Panc1 (cell line): ENCODE results near the gene EGFR. TPM values are rescaled to one million over a fixed set of nuclear protein-coding genes. Genes with fewer than 3 reads are reported as not detected.

Source experiments
- ATAC-seq: fragments of 200-7000 bp; cut with Tn5 transposase; 2 replicates; pipeline ENCODE4 v1.9.1; 2020; ENCODE audit warnings: mild to moderate bottlenecking, moderate library complexity
- BruUV-seq: library from RNA; stranded (reverse); fragments of 400-500 nt; replicated peaks from 2 replicates; lab custom pipeline; 2021; lab: Mats Ljungman, UMichigan
- CTCF ChIA-PET: fragments of 300-600 bp; sonication (Branson Sonifier 250); formaldehyde crosslinking; loops from one replicate; lab custom pipeline; 2022; ENCODE audit warnings: antibody characterized with exemption; lab: Charles Lee
- POLR2A ChIA-PET: fragments of 300-600 bp; sonication (Branson Sonifier 250); formaldehyde crosslinking; loops from one replicate; lab custom pipeline; 2022; ENCODE audit warnings: antibody characterized with exemption; lab: Charles Lee
- DNase-seq: peaks from one replicate; pipeline ENCODE4 v3.0.0-alpha.2; 2010; ENCODE audit warnings: low read depth, low spot score
- H3K27ac ChIP-seq: 2 replicates; pipeline ENCODE4 v1.5.1; 2011; ENCODE audit warnings: mild to moderate bottlenecking, low read length, inconsistent platforms
- H3K27me3 ChIP-seq: fragments of 200-500 bp; sonication (Bioruptor generic); 2 replicates; pipeline ENCODE4 v1.6.0; 2014; ENCODE audit warnings: low read length, inconsistent platforms; ENCODE audit not compliant: control insufficient read depth, insufficient read depth
- H3K36me3 ChIP-seq: fragments of 200-500 bp; sonication (Bioruptor generic); 2 replicates; pipeline ENCODE4 v1.5.1; 2014; ENCODE audit warnings: inconsistent platforms, mild to moderate bottlenecking, low read length, moderate library complexity; ENCODE audit not compliant: control insufficient read depth, insufficient read depth
- H3K4me1 ChIP-seq: 2 replicates; pipeline ENCODE4 v1.5.1; 2011; ENCODE audit warnings: inconsistent platforms, mild to moderate bottlenecking, low read length, moderate library complexity; ENCODE audit not compliant: control insufficient read depth, insufficient read depth
- H3K4me3 ChIP-seq, 2 experiments: 2 replicates each; pipeline ENCODE4 v1.5.1; 2011 to 2012; ENCODE audit warnings: low read depth in 2 of 2, low read length in 2 of 2, mild to moderate bottlenecking in 2 of 2, inconsistent platforms in 1 of 2, moderate library complexity in 1 of 2
- H3K9me3 ChIP-seq: fragments of 200-500 bp; sonication (Bioruptor generic); 2 replicates; pipeline ENCODE4 v1.5.1; 2014; ENCODE audit warnings: low read depth, mild to moderate bottlenecking, inconsistent platforms, low read length, moderate library complexity; ENCODE audit not compliant: control insufficient read depth, insufficient read depth
- POLR2AphosphoS5 ChIP-seq: IDR thresholded peaks from 2 replicates; pipeline ENCODE4 v1.6.1; 2012; ENCODE audit warnings: mild to moderate bottlenecking, low read depth, low read length, moderate library complexity
- SIN3A ChIP-seq: IDR thresholded peaks from 2 replicates; pipeline ENCODE4 v1.6.1; 2012; ENCODE audit warnings: low read depth, mild to moderate bottlenecking, low read length, moderate library complexity, borderline replicate concordance; ENCODE audit not compliant: insufficient read depth
- TCF7L2 ChIP-seq: IDR thresholded peaks from 2 replicates; pipeline ENCODE4 v1.6.1; 2011; ENCODE audit warnings: mild to moderate bottlenecking, low read depth, low read length, inconsistent platforms
- in situ Hi-C: cut with HindIII; loops from 2 replicates; pipeline ENCODE4 v1.10.0; 2016; ENCODE audit warnings: low sequenced_read_pairs, low pct_unique_long_range_greater_than_20kb
- intact Hi-C: fragments of 100-400 bp; cut with micrococcal nuclease; formaldehyde crosslinking; loops from one replicate; pipeline ENCODE4 v1.10.0; 2022; ENCODE audit not compliant: unreplicated experiment
- total RNA-seq: library from RNA; stranded (reverse); gene quantifications from one replicate; pipeline ENCODE4 v1.2.1, GENCODE V29; 2021; ENCODE audit not compliant: unreplicated experiment
- TF ChIP-seq, protein P1 (sequence below), 2 experiments: IDR thresholded peaks; 2 replicates each; pipeline ENCODE4 v1.6.1; 2011 to 2012; ENCODE audit warnings: low read depth in 2 of 2, control low read depth in 1 of 2, low read length in 1 of 2, mild to moderate bottlenecking in 1 of 2, moderate library complexity in 1 of 2; ENCODE audit not compliant: insufficient read depth in 1 of 2
- TF ChIP-seq, protein P2 (sequence below): fragments of 450-650 bp; IDR thresholded peaks from 2 replicates; pipeline ENCODE4 v1.5.1; 2017; ENCODE audit warnings: mild to moderate bottlenecking

EGFR gene
- total RNA-seq, 1 experiment from 2014 or later = 156 TPM

- in situ Hi-C loops (no loop called here), intact Hi-C loops (no loop called here)
- no peaks in the 10 kb centered on the region for H3K9me3 ChIP-seq
- H3K27me3 ChIP-seq = no peaks in the 10 kb centered on the region
- ChIA-PET POLR2A (no interaction called here), CTCF (no interaction called here)
- DNase-seq (no peak), ATAC-seq (no peak)
- no peak overlapping the region for H3K4me3 ChIP-seq
- TF ChIP-seq, protein P1, sequence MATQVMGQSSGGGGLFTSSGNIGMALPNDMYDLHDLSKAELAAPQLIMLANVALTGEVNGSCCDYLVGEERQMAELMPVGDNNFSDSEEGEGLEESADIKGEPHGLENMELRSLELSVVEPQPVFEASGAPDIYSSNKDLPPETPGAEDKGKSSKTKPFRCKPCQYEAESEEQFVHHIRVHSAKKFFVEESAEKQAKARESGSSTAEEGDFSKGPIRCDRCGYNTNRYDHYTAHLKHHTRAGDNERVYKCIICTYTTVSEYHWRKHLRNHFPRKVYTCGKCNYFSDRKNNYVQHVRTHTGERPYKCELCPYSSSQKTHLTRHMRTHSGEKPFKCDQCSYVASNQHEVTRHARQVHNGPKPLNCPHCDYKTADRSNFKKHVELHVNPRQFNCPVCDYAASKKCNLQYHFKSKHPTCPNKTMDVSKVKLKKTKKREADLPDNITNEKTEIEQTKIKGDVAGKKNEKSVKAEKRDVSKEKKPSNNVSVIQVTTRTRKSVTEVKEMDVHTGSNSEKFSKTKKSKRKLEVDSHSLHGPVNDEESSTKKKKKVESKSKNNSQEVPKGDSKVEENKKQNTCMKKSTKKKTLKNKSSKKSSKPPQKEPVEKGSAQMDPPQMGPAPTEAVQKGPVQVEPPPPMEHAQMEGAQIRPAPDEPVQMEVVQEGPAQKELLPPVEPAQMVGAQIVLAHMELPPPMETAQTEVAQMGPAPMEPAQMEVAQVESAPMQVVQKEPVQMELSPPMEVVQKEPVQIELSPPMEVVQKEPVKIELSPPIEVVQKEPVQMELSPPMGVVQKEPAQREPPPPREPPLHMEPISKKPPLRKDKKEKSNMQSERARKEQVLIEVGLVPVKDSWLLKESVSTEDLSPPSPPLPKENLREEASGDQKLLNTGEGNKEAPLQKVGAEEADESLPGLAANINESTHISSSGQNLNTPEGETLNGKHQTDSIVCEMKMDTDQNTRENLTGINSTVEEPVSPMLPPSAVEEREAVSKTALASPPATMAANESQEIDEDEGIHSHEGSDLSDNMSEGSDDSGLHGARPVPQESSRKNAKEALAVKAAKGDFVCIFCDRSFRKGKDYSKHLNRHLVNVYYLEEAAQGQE (IDR thresholded peaks at IDR 0.05; ENCODE audit: insufficient read depth in 1 of 2, low read depth in 2 of 2, low read length in 1 of 2) = no peak
- TF ChIP-seq POLR2AphosphoS5 (no peak), TCF7L2 (no peak), SIN3A (no peak)
- TF ChIP-seq, protein P2, sequence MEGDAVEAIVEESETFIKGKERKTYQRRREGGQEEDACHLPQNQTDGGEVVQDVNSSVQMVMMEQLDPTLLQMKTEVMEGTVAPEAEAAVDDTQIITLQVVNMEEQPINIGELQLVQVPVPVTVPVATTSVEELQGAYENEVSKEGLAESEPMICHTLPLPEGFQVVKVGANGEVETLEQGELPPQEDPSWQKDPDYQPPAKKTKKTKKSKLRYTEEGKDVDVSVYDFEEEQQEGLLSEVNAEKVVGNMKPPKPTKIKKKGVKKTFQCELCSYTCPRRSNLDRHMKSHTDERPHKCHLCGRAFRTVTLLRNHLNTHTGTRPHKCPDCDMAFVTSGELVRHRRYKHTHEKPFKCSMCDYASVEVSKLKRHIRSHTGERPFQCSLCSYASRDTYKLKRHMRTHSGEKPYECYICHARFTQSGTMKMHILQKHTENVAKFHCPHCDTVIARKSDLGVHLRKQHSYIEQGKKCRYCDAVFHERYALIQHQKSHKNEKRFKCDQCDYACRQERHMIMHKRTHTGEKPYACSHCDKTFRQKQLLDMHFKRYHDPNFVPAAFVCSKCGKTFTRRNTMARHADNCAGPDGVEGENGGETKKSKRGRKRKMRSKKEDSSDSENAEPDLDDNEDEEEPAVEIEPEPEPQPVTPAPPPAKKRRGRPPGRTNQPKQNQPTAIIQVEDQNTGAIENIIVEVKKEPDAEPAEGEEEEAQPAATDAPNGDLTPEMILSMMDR = no peak
- H3K36me3 ChIP-seq = peaks cover 41% of the 10 kb centered on the region
- no TSS peak for BruUV-seq
- 0 out of 2 replicates have a peak, but pooled peaks cover 5% of the 10 kb centered on the region for H3K4me1 ChIP-seq
- H3K27ac ChIP-seq = no peak overlapping the region
Measured at GRCh38 chr7:55173671-55174070, 154.9 kb downstream of the EGFR start.

- no peaks in the 10 kb centered on the region for H3K9me3 ChIP-seq
- H3K27me3 ChIP-seq = no peaks in the 10 kb centered on the region
- no peak overlapping the region for H3K4me3 ChIP-seq
- POLR2A ChIA-PET = no interaction called here
- intact Hi-C loops = no loop called here
- no peak for DNase-seq
- 0 out of 2 replicates have a peak, but pooled peaks cover 5% of the 10 kb centered on the region for H3K4me1 ChIP-seq
- H3K36me3 ChIP-seq = peaks cover 43% of the 10 kb centered on the region
- no peak for ATAC-seq
- TF ChIP-seq SIN3A (no peak), TCF7L2 (no peak), POLR2AphosphoS5 (no peak)
- TF ChIP-seq, protein P2 = no peak
- TF ChIP-seq, protein P1 (IDR thresholded peaks at IDR 0.05; ENCODE audit: insufficient read depth in 1 of 2, low read depth in 2 of 2, low read length in 1 of 2) = no peak
- H3K27ac ChIP-seq = no peak overlapping the region
- no TSS peak for BruUV-seq
- in situ Hi-C loops = no loop called here
- CTCF ChIA-PET = no interaction called here
Measured at GRCh38 chr7:55174456-55174855, 155.6 kb downstream of the EGFR start.
